Measurements from ENCODE around the gene CD52.
A peak's percentile ranks its signal among the peaks of the same experiment; 100 is the strongest.

CD52 gene

GRCh38 chr1:26335774-26336476, 18.2 kb downstream of the CD52 start:
- DNase-seq (ENCODE audit: low read depth) = no peak

- no peak for DNase-seq (ENCODE audit: low read depth)
Measured at GRCh38 chr1:26336477-26337205, 18.9 kb downstream of the CD52 start.

- DNase-seq (ENCODE audit: low read depth) = no peak
Measured at GRCh38 chr1:26337206-26337535, 19.4 kb downstream of the CD52 start.

- no peak for DNase-seq (ENCODE audit: low read depth)
Measured at GRCh38 chr1:26337625-26338024, 19.9 kb downstream of the CD52 start.

GRCh38 chr1:26338670-26339069, 20.9 kb downstream of the CD52 start:
- DNase-seq (ENCODE audit: low read depth) = no peak

- DNase-seq (ENCODE audit: low read depth) = no peak
Measured at GRCh38 chr1:26340047-26340481, 22.3 kb downstream of the CD52 start.

GRCh38 chr1:26344147-26344920, 26.6 kb downstream of the CD52 start:
- DNase-seq (ENCODE audit: low read depth) = no peak

GRCh38 chr1:26345718-26346117, 28.0 kb downstream of the CD52 start:
- no peak for DNase-seq (ENCODE audit: low read depth)

- DNase-seq (ENCODE audit: low read depth) = no peak
Measured at GRCh38 chr1:26346274-26347033, 28.7 kb downstream of the CD52 start.

- DNase-seq (ENCODE audit: low read depth) = peak; percentile 90
Measured at GRCh38 chr1:26349188-26349876, 31.6 kb downstream of the CD52 start.

- DNase-seq (ENCODE audit: low read depth) = no peak
Measured at GRCh38 chr1:26349877-26350244, 32.1 kb downstream of the CD52 start.

- no peak for DNase-seq (ENCODE audit: low read depth)
Measured at GRCh38 chr1:26350343-26350700, 32.6 kb downstream of the CD52 start.

- DNase-seq (ENCODE audit: low read depth) = no peak
Measured at GRCh38 chr1:26350701-26351589, 33.2 kb downstream of the CD52 start.

GRCh38 chr1:26351590-26352337, 34.0 kb downstream of the CD52 start:
- no peak for DNase-seq (ENCODE audit: low read depth)

GRCh38 chr1:26352338-26352679, 34.6 kb downstream of the CD52 start:
- DNase-seq (ENCODE audit: low read depth) = no peak

- DNase-seq (ENCODE audit: low read depth) = no peak
Measured at GRCh38 chr1:26353210-26353859, 35.6 kb downstream of the CD52 start.

- no peak for DNase-seq (ENCODE audit: low read depth)
Measured at GRCh38 chr1:26353976-26354820, 36.4 kb downstream of the CD52 start, which contains the start of gene CRYBG2. Gene CRYBG2 (minus strand): TSS chr1:26354130. CDS start chr1:26346657, 7,473 bp downstream.

GRCh38 chr1:26354972-26355371, 37.2 kb downstream of the CD52 start:
- DNase-seq (ENCODE audit: low read depth) = no peak

GRCh38 chr1:26356106-26356505, 38.3 kb downstream of the CD52 start:
- no peak for DNase-seq (ENCODE audit: low read depth)
